Peyer's patch (tissue), 4 donors: ENCODE results near the gene NRGN.

ENCODE experiments used
- CTCF ChIP-seq, 6 experiments: fragments of 450-650 bp in 4 of 6; fragments of 200-600 bp in 2 of 6; sonication (generic) in 1 of 6; IDR thresholded peaks; one replicate each; pipeline ENCODE4 v1.5.1; 2017 to 2019; ENCODE audit warnings: antibody characterized with exemption in 6 of 6, mild to moderate bottlenecking in 3 of 6, moderate library complexity in 1 of 6
- POLR2A ChIP-seq, 2 donors: fragments of 450-650 bp; IDR thresholded peaks; one replicate each; pipeline ENCODE4 v1.5.1; 2017; ENCODE audit warnings: antibody characterized with exemption in 2 of 2, mild to moderate bottlenecking in 2 of 2, moderate library complexity in 2 of 2

- TF ChIP-seq CTCF (IDR thresholded peaks at IDR 0.05) (no peak), POLR2A (IDR thresholded peaks at IDR 0.05) (no peak)
These were observed 12.3 kb upstream of the NRGN start for GRCh38 chr11:124727474-124727873.
